GM18499 (cell line): Measurements from ENCODE around the gene GAPVD1.

Experiments used
- ATAC-seq: cut with Tn5 transposase; IDR thresholded peaks from one replicate; pipeline ENCODE4 v1.9.1; 2021; ENCODE audit warnings: moderate number of reproducible peaks; ENCODE audit not compliant: insufficient read depth, unreplicated experiment

GAPVD1 gene

GRCh38 chr9:125361837-125362531 lies 100.4 kb downstream of the GAPVD1 start:
- no peak for ATAC-seq

- ATAC-seq: no peak
Measured at GRCh38 chr9:125366676-125367075, 105.0 kb downstream of the GAPVD1 start.

GRCh38 chr9:125370786-125371185 lies 109.2 kb downstream of the GAPVD1 start:
- no peak for ATAC-seq

- ATAC-seq: no peak
Measured at GRCh38 chr9:125372441-125373226, 111.0 kb downstream of the GAPVD1 start.

GRCh38 chr9:125374443-125375309 lies 113.0 kb downstream of the GAPVD1 start:
- ATAC-seq: no peak

- ATAC-seq: no peak
Measured at GRCh38 chr9:125375820-125376219, 114.2 kb downstream of the GAPVD1 start.

- ATAC-seq: no peak
Measured at GRCh38 chr9:125376261-125377226, 114.9 kb downstream of the GAPVD1 start.

GRCh38 chr9:125377584-125378250 lies 116.1 kb downstream of the GAPVD1 start:
- no peak for ATAC-seq

GRCh38 chr9:125378778-125379177 lies 117.2 kb downstream of the GAPVD1 start:
- ATAC-seq: no peak

- ATAC-seq: no peak
Measured at GRCh38 chr9:125379208-125379607, 117.6 kb downstream of the GAPVD1 start.

- no peak for ATAC-seq
Measured at GRCh38 chr9:125380406-125380805, 118.8 kb downstream of the GAPVD1 start.

- no peak for ATAC-seq
Measured at GRCh38 chr9:125387861-125388524, 126.4 kb downstream of the GAPVD1 start.

- no peak for ATAC-seq
Measured at GRCh38 chr9:125388978-125389377, 127.4 kb downstream of the GAPVD1 start.

GRCh38 chr9:125391704-125392103 lies 130.1 kb downstream of the GAPVD1 start:
- no peak for ATAC-seq

- ATAC-seq: no peak
Measured at GRCh38 chr9:125393426-125393825, 131.8 kb downstream of the GAPVD1 start.

- ATAC-seq: no peak
Measured at GRCh38 chr9:125396799-125397198, 135.2 kb downstream of the GAPVD1 start.

GRCh38 chr9:125397736-125398135 lies 136.1 kb downstream of the GAPVD1 start:
- no peak for ATAC-seq

- no peak for ATAC-seq
Measured at GRCh38 chr9:125398243-125398642, 136.6 kb downstream of the GAPVD1 start.

- no peak for ATAC-seq
Measured at GRCh38 chr9:125399165-125399564, 137.5 kb downstream of the GAPVD1 start.
